Measurements from ENCODE around the gene LGR5.

- no peak for TF ChIP-seq CTCF (IDR thresholded peaks at IDR 0.05)
- no peak for TF ChIP-seq POLR2A (IDR thresholded peaks at IDR 0.05)
Measured at GRCh38 chr12:71565535-71565934, 125.9 kb downstream of the LGR5 start.

All from thyroid gland (tissue), 4 donors.